ENCODE results near the gene EIF4E2.

GRCh38 chr2:232573771-232574435, 23.4 kb downstream of the EIF4E2 start:
- no peak for TF ChIP-seq CTCF (IDR thresholded peaks at IDR 0.05)
- no peak for TF ChIP-seq POLR2A (IDR thresholded peaks at IDR 0.05)
